MCF 10A (cell line): ENCODE data around the gene EMC8. TPM values are rescaled to one million over a fixed set of nuclear protein-coding genes. Genes with fewer than 3 reads are reported as not detected.
"Not testable (repeated sequence)": the region's sequence is repeated elsewhere in the genome, so short reads cannot be mapped to it uniquely, and the experiment has no call there.

ENCODE experiments used
- BruUV-seq: library from RNA; stranded (reverse); fragments of 400-500 nt; replicated peaks from 2 replicates; lab custom pipeline; 2021; lab: Mats Ljungman, UMichigan
- CTCF ChIA-PET: fragments of 300-600 bp; sonication (Branson Sonifier 250); formaldehyde crosslinking; extraction: SDS; loops from one replicate; lab custom pipeline; 2021; ENCODE audit warnings: antibody characterized with exemption, inconsistent platforms; lab: Yijun Ruan, JAX
- POLR2A ChIA-PET: fragments of 300-600, 350-650 bp; sonication (Branson Sonifier 250); formaldehyde crosslinking; extraction: SDS; loops from one replicate; lab custom pipeline; 2020; ENCODE audit warnings: antibody characterized with exemption, inconsistent platforms; lab: Yijun Ruan, JAX
- DNase-seq: peaks from one replicate; pipeline ENCODE4 v3.0.0-alpha.2; 2018; ENCODE audit not compliant: unreplicated experiment
- H3K27ac Mint-ChIP-seq: one replicate; pipeline ENCODE4 v1.8.0; 2022; ENCODE audit warnings: mild to moderate bottlenecking, low read depth, mixed read lengths; ENCODE audit not compliant: unreplicated experiment
- H3K27me3 Mint-ChIP-seq: one replicate; pipeline ENCODE4 v1.8.0; 2022; ENCODE audit warnings: mixed read lengths; ENCODE audit not compliant: insufficient read depth, unreplicated experiment
- H3K36me3 Mint-ChIP-seq: one replicate; pipeline ENCODE4 v1.8.0; 2022; ENCODE audit warnings: mild to moderate bottlenecking, moderate library complexity, mixed read lengths; ENCODE audit not compliant: insufficient read depth, unreplicated experiment
- H3K4me1 Mint-ChIP-seq: one replicate; pipeline ENCODE4 v1.8.0; 2022; ENCODE audit warnings: mixed read lengths; ENCODE audit not compliant: insufficient read depth, unreplicated experiment
- H3K4me3 Mint-ChIP-seq: one replicate; pipeline ENCODE4 v1.8.0; 2022; ENCODE audit warnings: mild to moderate bottlenecking, moderate library complexity, mixed read lengths; ENCODE audit not compliant: unreplicated experiment
- H3K9me3 Mint-ChIP-seq: one replicate; pipeline ENCODE4 v1.8.0; 2022; ENCODE audit warnings: mixed read lengths; ENCODE audit not compliant: unreplicated experiment
- intact Hi-C: fragments of 100-400 bp; cut with micrococcal nuclease; formaldehyde crosslinking; loops from 2 replicates; pipeline ENCODE4 v1.14.1; 2022
- total RNA-seq: library from RNA; stranded (reverse); gene quantifications from 2 replicates; pipeline ENCODE4 v1.2.3, GENCODE V29; 2022
- TF ChIP-seq, protein P1 (sequence below): fragments of 200-600 bp; IDR thresholded peaks from one replicate; pipeline ENCODE4 v1.8.0; 2022; ENCODE audit warnings: antibody characterized with exemption, mild to moderate bottlenecking; ENCODE audit not compliant: unreplicated experiment

Gene EMC8
- total RNA-seq, 1 experiment from 2014 or later = 68.5 TPM

- Mint-ChIP-seq H3K9me3 (no peaks in the 10 kb centered on the region), H3K4me1 (peaks cover 6% of the 10 kb centered on the region), H3K36me3 (no peaks in the 10 kb centered on the region), H3K27ac (no peak overlapping the region), H3K4me3 (no peak overlapping the region), H3K27me3 (peaks cover 25% of the 10 kb centered on the region)
- DNase-seq = peak; percentile 14
- ChIA-PET CTCF (interaction anchor here (0.6 to 7.5 kb wide), 17 partner anchors 9 to 541 kb away, joined by 3 to 125 read pairs (median 5); no protein-coding TSS in a partner anchor), POLR2A (no interaction called here)
- BruUV-seq = no TSS peak
- TF ChIP-seq, protein P1, sequence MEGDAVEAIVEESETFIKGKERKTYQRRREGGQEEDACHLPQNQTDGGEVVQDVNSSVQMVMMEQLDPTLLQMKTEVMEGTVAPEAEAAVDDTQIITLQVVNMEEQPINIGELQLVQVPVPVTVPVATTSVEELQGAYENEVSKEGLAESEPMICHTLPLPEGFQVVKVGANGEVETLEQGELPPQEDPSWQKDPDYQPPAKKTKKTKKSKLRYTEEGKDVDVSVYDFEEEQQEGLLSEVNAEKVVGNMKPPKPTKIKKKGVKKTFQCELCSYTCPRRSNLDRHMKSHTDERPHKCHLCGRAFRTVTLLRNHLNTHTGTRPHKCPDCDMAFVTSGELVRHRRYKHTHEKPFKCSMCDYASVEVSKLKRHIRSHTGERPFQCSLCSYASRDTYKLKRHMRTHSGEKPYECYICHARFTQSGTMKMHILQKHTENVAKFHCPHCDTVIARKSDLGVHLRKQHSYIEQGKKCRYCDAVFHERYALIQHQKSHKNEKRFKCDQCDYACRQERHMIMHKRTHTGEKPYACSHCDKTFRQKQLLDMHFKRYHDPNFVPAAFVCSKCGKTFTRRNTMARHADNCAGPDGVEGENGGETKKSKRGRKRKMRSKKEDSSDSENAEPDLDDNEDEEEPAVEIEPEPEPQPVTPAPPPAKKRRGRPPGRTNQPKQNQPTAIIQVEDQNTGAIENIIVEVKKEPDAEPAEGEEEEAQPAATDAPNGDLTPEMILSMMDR = no peak
- intact Hi-C loops = no loop called here
Observed at GRCh38 chr16:85819771-85820170, 20.4 kb upstream of the EMC8 start.

GRCh38 chr16:85819245-85819644, 19.9 kb upstream of the EMC8 start:
- ChIA-PET CTCF (interaction anchor here (0.6 to 7.5 kb wide), 18 partner anchors 8 to 541 kb away, joined by 3 to 125 read pairs (median 4); no protein-coding TSS in a partner anchor), POLR2A (no interaction called here)
- DNase-seq = peak; percentile 85
- TF ChIP-seq, protein P1 = peak; percentile 77
- peaks cover 30% of the 10 kb centered on the region for H3K27me3 Mint-ChIP-seq
- H3K4me1 Mint-ChIP-seq = peaks cover 6% of the 10 kb centered on the region
- no peak overlapping the region for H3K4me3 Mint-ChIP-seq
- H3K9me3 Mint-ChIP-seq = no peaks in the 10 kb centered on the region
- no peak overlapping the region for H3K27ac Mint-ChIP-seq
- BruUV-seq = no TSS peak
- H3K36me3 Mint-ChIP-seq = no peaks in the 10 kb centered on the region
- intact Hi-C loops = no loop called here

- H3K27me3 Mint-ChIP-seq = peaks cover 50% of the 10 kb centered on the region
- CTCF ChIA-PET = interaction anchor here (0.6 to 0.7 kb wide), 2 partner anchors 101 to 232 kb away, joined by 3 to 5 read pairs; no protein-coding TSS in a partner anchor
- H3K27ac Mint-ChIP-seq, H3K4me3 Mint-ChIP-seq, intact Hi-C loops, DNase-seq, H3K9me3 Mint-ChIP-seq, BruUV-seq, H3K36me3 Mint-ChIP-seq, H3K4me1 Mint-ChIP-seq: not testable (repeated sequence)
- POLR2A ChIA-PET = interaction anchor here (0.6 kb wide), 1 partner anchor 1620 kb away, joined by 3 read pairs; no protein-coding TSS in a partner anchor
Observed at GRCh38 chr16:85817195-85817594, 17.9 kb upstream of the EMC8 start.

GRCh38 chr16:85816159-85816558, 16.8 kb upstream of the EMC8 start:
- H3K4me1 Mint-ChIP-seq = peaks cover 6% of the 10 kb centered on the region
- intact Hi-C loops = no loop called here
- ChIA-PET POLR2A (interaction anchor here (0.7 kb wide), 1 partner anchor 822 kb away, joined by 4 read pairs; no protein-coding TSS in a partner anchor), CTCF (interaction anchor here (0.8 to 1.4 kb wide), 2 partner anchors 171 to 185 kb away, joined by 3 to 4 read pairs; no protein-coding TSS in a partner anchor)
- TF ChIP-seq, protein P1 = no peak
- no peak for DNase-seq
- no peaks in the 10 kb centered on the region for H3K36me3 Mint-ChIP-seq
- no TSS peak for BruUV-seq
- no peak overlapping the region for H3K4me3 Mint-ChIP-seq
- no peak overlapping the region for H3K27ac Mint-ChIP-seq
- peaks cover 61% of the 10 kb centered on the region for H3K27me3 Mint-ChIP-seq
- H3K9me3 Mint-ChIP-seq = no peaks in the 10 kb centered on the region
